Middle frontal gyrus (tissue), 1 donor: ENCODE results near the gene ITGB2.
"Not testable (repeated sequence)": the region's sequence is repeated elsewhere in the genome, so short reads cannot be mapped to it uniquely, and the experiment has no call there.

Experiments
- DNase-seq: peaks from one replicate; pipeline ENCODE4 v3.0.0-alpha.2; 2015; ENCODE audit warnings: low spot score; ENCODE audit errors: extremely low spot score

The ITGB2 gene

DNA sequence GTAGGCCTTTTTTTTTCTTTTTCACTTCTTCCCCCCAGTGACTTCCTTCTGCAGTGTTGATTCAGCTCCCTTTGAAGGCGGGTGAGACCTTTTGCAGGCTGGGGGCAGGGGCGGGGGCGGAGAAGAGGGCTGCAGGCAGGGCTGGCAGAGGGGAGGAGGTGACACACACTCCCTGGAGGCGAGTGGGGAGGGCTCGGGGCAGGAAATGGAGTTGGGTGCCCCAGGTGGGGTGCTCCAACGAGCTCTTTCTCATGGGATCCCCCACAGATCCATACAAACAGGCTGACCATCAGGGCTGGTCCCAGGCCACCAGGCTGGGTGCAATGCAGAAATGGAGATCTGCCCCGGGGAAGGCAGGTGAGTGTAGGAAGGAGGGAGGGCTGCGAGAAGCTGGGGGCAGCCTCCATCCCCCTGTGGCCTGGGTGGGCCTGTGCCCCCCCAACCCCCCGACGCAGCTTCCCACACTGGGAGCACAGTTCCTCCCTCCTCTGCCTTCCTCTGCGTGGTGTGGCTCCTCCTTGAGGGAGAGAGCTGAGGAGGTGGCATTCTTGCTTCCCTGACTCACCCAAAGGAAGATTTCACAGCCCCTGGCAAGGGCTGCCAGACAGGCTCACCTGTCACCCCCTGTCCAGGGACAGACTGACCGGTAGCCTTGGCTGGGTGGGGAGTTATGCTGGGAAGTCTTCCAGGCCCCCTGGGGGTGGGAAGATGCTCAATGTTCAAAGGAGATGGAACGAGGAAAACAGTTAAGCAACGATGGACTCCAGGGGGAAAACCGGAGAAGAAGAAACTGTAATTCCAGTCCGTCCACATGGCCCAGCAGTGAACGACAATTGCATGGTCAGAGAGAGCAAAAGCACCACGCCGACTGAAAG is 7.1 kb upstream of the ITGB2 start:
- no peak for DNase-seq

DNA sequence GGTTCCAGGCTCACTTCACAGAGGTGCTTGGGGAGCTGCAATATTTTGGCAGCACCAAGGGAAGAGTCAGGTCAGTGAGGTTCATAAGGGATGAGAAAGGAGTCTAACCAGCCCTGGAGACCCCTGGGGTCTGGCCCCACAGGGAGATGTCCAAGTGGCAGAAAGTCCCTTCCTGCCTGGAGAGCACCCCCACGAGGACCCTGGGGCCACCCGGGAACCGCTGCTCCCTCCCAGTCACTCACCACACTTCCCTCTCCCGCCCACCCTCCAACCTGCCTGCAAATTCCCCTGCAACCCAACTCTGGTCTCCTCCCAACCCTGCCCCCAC is 6.5 kb upstream of the ITGB2 start:
- DNase-seq: no peak

DNA sequence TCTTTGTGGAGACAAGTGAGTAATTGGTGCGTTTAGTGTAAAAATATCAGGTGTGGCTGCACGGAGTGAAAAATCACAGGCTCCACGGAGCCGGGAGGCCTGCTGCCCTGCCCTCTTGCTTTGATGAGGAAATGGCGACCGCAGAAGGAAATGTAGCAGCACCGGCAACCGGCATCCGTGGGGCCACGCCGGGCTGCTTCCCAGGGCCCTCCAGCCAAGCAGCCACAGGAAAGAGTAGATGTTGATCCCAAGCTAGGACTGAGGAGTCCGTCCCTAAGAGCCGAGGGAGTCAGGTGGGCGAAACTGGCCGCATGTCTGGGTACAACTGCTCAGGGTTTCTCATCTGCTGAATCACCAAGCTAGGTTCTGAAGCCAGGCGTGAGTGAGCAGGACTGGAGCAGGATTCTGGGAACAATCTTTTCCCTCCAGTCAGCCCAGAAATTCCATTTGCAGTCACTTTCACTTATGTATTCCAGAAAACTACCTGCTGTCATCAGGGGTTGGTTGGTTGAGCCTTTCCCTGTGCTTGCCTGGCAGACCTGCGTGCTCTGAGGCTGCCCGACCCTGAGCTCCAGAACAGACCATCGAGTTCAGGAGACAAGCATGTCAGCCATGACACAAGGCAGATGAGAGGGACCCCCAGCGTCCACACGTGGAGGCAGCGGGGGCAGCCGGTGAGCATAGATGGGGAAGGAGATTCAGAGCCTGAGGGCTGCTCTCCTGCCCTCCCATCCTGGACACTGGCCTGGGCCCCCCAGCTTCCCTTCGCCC is 5.8 kb upstream of the ITGB2 start:
- DNase-seq: no peak

DNA sequence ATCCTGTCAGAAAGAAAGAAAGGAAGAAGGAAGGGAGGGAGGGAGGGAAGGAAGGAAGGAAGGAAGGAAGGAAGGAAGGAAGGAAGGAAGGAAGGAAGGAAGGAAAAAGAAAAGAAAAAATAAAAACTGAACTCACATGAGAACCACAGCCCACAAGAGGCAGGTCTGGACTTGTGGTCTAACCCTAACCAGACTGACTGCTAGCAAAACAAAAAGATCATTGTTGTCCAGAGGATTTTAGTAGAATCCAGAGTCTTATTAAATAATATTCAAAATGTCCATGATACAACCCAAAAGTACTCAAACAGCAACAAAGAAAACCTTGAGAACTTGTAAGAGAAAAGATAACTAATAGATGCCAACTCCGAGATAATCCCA is 4.7 kb upstream of the ITGB2 start:
- no peak for DNase-seq

DNA sequence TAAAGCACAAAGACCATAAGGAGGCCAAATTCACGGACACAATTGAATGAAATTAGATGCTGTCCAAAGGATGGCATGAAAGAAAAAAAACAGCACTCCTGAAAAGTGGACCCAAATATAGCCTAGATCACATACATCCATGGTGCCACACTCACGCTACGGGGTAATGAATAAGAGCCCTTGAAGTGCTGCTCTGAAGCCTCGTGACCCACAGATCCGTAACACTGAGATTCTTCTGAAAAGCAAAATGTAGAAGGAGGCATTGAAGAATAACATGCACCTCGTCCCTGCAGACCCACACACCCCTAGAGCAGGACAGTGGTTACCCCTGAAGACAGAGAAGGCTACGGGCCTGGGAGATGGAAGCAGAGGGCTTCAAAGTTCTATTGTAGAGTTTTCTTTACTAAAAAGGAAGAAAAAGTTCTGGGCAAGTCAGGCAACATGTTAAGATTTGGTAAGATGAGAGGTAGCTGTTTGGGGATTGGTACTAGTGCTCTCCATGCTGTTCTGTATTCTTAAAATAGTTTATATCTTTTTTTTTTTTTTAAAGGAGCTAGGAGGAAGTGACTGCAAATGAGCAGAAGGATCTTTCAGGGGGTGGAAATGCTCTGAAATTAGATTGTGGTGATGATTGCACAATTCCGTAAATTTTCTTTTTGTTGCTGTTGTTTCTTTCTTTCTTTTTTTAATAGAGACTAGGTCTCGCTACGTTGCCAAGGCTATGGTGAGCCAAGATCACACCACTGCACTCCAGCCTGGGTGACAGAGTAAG is 4.1 kb upstream of the ITGB2 start:
- DNase-seq: no peak

DNA sequence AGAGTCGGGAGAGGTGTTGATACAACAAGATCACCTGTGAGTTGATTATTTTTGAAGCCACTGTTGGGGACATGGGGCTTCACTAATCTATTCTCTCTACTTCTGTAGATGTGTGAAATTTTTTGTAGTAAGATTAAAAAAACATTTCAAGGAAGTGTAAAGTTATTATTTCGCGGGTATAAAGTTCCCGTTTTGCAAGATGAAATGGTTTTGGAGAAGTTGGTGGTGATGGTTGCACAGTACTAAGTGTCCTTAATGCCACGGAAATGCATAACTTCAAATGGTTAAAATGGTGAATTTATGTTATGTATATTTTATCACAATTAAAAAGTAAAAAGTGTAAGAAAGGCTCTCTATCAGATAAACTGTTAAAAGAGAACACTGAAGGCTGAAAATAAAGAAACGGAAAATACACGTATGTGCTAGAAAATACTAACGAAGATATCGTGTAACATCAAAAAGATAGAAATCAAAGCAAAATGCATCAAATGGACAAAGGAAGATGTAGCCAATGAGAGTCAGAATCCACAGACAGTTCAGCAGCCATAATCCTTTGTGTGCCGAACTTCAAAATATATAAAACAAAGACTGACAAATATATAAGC is 2.9 kb upstream of the ITGB2 start:
- DNase-seq: no peak

DNA sequence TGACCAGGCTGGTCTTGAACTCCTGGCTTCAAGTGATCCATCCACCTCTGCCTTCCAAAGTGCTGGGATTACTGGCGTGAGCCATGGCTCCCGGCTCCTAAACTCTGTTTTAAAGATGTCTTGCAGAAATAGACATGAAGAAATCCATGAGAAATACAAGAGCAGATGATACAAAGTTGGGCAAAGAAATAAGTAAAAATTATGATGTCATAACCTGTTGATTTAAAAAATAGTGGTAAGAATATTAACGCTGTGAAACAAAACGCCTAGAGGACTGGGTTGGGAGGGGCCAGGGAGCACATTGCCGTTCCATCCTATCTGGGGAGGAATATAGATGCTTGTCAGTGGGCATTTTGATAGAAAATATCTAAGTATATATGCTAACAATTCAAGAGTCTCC is 1.2 kb upstream of the ITGB2 start:
- DNase-seq: no peak

DNA sequence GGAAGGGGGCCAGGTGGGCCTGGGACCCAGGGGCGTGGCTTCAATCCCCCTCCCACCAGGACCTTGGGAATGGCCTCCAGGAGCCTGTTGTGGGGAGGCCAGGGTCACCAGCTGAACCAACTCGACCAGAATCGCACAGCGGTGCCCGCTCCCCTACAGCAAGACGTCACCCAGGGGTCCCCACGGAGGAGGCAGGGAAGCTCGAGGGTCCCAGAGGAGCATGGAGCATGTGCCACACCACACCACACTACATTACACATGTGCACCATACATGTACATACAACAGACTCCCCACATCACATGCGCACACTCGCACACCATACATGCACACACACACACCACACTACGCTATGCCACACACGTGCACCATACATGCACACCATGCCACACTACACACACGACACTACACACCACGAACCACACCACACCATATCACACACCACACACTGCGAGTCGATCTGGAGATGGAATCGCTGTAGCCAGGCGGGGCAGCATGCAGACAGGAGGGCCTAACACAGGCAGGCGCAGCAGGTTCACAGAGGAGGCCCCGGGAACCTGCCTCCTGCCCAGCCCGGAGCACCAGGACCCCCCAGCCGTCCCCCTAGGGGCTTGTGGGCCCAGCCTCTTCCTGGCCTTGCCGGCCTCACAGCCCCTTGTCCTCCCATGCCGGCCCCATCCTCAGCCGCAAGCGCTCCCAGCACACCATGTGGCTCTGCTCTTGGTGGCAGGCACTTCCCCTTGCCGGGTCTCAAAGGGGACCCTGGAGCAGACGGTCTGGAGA is 596 bp downstream of the ITGB2 start:
- DNase-seq: no peak

DNA sequence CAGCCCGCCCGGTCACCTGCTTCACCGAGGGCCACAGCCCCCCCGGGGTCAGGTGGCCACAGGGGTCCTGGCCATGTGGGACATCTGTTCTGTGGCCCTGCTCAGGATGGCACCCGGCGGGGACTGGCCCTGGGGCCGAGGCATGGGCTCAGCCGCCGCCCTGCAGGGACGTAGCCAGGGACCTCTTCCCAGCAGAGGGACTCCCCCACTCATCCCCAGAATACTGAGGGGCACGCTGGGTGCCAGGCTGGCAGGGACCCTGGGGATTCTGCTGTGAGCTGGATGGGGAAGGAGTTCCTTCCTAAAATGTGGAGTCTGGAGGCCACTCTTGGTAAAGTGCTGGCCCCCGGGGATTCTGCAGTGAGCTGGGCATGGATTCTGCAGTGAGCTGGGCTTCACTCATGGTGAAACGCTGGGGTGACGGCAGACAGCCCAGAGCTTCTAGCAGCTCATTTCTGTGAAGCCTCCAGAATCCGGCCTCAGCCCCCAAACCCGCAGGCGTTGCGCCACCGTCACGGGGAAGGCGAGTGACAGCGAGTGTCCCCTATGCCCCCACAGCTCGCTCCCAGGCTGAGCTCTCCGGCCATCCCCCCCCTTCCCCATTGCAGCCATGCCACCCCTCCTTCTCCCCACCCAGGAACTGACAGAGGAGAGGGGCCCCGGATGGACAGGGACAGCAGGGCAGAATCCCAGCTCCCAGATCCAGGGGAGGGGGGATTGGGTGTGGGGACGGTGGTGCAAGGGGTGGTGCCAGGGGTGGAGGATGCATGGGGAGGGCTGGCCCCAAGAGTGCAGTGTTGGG is 1.4 kb downstream of the ITGB2 start:
- no peak for DNase-seq

DNA sequence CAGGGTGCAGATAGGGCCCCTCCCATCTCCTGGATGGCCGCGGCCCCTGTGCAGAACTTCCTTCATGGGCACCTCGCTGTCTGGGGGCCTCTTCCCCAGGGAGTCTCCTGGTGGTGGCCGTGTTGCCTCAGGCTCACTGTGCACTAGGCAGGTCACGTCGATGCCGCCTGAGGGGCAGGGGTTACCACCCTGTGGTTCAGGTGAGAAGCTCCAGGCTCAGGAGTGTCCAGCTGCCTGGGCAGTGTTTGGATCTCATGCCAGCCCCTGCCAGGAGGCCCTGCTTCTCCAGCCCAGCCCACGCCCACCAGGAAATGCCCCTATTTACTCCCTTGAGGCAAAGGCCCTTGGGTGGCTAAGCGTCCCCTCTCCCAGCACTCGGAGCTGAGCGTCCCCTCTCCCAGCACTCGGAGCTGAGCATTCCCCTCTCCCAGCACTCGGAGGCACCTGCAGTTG is 2.1 kb downstream of the ITGB2 start:
- no peak for DNase-seq

DNA sequence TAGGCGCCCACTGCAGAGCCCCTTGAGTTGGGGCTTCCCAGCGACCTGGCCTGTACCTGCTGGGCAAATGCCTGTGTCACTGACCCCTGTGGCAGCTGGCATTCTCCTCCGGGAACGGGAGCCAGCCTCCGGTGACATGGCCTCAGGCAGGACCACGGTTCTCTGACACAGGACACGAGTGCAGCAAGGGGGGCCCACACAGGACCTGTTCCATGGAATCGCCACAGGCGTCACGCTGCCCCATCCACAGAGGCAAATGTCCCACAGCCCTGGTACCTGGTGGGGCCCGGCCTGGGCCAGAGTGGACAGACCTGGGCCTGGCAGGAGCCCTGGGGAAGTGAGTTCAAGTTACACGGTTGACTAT is 2.6 kb downstream of the ITGB2 start:
- DNase-seq: no peak

DNA sequence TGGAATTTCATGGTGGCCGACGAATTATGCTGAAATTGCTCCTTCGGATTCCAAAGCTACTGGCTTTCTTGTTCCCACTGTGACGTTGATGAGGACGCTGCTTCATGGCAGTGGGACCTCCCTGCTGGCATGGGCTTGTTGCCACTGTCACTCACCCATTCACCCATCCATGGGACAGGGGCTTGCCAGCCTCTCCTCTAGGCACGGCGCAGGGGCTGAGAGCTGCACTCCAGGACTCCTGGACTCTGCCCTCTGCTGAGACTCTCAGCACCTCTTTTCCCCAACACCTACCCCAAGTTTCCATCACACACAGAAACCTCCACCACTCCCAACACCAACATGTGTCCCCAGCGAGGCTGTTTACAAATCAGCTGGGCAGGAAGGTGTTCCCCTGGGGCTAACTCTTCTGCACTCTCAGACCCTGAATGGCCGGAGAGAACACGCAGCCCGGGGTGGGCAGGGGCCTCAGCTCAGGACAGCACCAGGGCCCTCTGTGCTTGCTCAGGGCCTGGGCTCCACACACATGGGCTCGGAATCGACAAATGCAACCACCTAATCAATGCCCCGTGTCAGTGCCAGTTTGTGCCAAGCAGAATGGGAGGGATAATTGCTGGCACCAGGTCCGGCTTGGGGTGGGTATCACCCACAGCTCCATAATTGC is 3.1 kb downstream of the ITGB2 start:
- no peak for DNase-seq

DNA sequence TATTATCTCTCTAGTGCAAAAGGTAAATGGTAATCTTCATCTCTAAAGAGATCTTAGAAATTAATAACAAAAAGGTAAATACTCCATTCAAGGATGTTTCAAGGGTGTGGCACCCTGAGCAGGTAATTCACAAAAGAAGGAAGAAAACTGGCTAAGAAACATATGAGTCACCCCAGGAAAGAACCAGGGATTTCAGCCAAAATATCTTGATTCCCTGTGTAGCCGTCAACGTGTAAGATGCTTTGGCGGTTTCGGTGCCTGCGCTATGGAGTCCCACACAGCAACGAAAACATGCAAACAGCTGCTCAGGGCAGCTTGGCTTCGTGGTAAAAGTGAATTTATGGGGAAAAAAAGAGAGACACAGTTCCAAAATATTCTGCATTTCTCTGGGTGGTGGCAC is 3.7 kb downstream of the ITGB2 start:
- DNase-seq: no peak

DNA sequence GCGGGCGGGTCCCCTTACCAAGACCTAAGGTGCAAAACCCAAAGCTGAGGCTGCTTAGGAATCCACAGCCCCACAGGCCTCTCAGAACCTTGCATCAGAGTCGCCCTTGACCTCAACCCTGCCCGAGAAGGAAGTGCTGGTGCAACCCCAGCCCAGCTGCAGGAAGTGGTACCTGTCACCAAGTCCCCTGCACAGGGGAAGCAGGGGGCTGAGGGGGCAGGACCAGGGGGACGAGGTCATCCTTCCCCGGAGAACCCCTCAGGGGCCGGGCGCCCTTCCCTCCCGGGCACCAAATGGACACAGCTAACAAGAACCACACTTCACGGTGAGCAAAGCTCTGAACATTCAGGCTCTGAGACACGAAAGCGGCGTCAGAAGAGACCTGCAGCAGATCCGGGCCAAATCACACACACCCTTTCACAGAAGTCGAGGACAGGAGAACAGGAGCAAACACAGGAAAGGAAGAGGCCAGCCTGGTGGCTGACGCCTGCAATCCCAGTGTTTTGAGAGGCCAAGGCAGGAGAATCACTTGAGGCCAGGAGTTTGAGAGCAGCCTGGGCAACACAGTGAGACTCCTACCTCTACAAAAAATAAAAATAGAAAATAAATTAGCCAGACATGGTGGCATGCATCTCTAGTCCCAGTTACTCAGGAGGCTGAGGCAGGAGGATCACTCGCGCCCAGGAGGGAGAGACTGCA is 6.4 kb downstream of the ITGB2 start:
- no peak for DNase-seq

DNA sequence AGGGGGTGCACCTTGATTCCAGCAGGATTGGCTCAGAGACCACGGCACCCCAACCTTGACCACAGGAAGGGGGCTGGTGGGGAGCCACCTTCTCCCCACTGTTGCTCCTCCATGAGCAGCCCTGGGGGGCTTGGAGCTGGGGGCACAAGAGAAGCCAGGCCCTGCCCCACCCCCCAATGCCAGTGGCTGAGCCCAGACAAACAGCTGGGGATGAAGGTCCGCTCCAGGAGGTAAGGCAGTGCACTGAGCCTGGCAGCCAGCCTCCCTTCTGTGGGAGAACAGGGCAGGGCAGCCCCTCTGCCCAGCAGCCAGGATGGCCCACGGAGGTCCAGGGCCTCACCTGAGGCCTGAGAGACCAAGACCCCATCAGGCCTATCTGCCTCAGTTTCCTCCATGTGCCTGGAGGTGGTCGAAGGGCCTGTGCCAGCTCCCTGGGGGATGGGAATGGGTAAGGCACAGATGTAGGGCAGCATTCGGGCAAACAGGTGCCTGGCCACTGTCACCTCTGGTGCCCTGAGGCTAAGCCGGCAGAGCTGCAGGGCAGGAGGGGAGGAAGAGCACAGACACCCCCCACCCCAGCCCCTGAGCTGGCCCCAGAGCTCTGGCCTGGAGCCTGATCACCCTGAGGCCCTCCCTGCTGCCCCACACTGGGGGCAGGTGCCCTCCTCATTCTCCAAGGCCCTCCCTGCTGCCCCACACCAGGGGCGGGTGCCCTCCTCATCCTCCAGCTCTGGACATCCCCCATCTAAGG is 7.1 kb downstream of the ITGB2 start:
- no peak for DNase-seq

DNA sequence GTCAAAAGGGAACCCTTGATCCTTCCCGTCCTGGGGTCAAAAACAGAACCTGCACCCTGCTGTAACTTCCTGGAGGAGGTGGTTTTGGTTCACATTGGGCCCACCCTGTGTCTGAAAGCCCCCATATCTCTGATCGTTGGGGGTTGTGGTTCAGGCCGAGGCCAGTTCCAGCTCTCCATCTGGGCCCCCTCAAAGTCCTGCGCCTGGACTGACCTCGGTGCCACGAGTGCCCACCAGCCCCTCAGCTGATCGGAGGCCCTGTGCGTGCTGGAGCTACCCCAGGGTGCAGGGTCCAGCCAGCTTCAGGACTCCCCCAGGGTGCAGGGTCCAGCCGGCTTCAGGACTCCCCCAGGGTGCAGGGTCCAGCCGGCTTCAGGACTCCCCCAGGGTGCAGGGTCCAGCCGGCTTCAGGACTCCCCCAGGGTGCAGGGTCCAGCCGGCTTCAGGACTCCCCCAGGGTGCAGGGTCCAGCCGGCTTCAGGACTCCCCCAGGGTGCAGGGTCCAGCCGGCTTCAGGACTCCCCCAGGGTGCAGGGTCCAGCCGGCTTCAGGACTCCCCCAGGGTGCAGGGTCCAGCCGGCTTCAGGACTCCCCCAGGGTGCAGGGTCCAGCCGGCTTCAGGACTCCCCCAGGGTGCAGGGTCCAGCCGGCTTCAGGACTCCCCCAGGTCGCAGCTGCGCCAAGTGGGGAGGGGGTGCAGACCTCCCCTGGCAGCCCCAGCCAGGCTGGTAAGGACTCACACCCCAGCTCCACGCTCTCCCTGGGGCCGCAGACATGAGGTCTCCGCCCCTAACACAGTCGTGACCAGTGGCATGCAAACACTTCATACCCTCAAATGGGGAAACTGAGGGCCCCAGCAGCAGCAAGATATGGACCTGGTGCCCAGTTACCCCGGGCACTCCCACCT is 7.9 kb downstream of the ITGB2 start:
- DNase-seq: not testable (repeated sequence)

DNA sequence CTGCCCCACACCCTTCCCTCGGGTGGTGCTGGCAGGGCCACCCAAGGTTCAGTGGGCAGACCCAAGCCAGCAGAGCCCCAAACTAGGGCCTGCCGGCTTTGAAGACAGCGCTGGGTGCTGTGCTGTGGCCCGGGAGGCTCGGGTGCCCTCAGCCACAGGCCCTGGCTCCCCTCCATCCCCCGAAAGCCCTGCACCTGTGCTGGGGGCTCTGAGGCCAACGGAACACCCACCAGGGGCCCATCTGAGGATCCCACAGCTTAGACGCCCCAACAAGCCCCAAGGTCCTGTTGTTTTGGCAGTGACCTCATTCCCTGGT is 8.6 kb downstream of the ITGB2 start:
- no peak for DNase-seq
